Type B pancreatic cell (in vitro differentiated cells): ENCODE data around the gene NTMT1. TPM values are rescaled to one million over a fixed set of nuclear protein-coding genes. Genes with fewer than 3 reads are reported as not detected.
"Not testable (repeated sequence)": the region's sequence is repeated elsewhere in the genome, so short reads cannot be mapped to it uniquely, and the experiment has no call there.

Experiments used
- DNase-seq: peaks from one replicate; pipeline ENCODE4 v3.0.0; 2021; ENCODE audit warnings: mixed read lengths; ENCODE audit not compliant: unreplicated experiment; ENCODE audit errors: extremely low spot score
- H3K27ac Mint-ChIP-seq: 2 replicates; pipeline ENCODE4 v1.8.0; 2021; ENCODE audit warnings: mild to moderate bottlenecking, mixed read lengths
- H3K27me3 Mint-ChIP-seq: 2 replicates; pipeline ENCODE4 v1.8.0; 2021; ENCODE audit warnings: mixed read lengths
- H3K36me3 Mint-ChIP-seq: 2 replicates; pipeline ENCODE4 v1.8.0; 2021; ENCODE audit warnings: mixed read lengths
- H3K4me1 Mint-ChIP-seq: one replicate; pipeline ENCODE4 v1.8.0; 2021; ENCODE audit warnings: mixed read lengths; ENCODE audit not compliant: unreplicated experiment
- H3K4me3 Mint-ChIP-seq: 2 replicates; pipeline ENCODE4 v1.8.0; 2021; ENCODE audit warnings: mild to moderate bottlenecking, mixed read lengths
- H3K9me3 Mint-ChIP-seq: 2 replicates; pipeline ENCODE4 v1.8.0; 2021; ENCODE audit warnings: mixed read lengths
- CTCF ChIP-seq: fragments of 200-600 bp; sonication (generic); conservative IDR thresholded peaks from 2 replicates; pipeline ENCODE4 v1.5.0; 2021; ENCODE audit warnings: antibody characterized with exemption, mild to moderate bottlenecking
- total RNA-seq: library from RNA; stranded (reverse); gene quantifications from 2 replicates; pipeline ENCODE4 v1.2.1, GENCODE V29; 2021; ENCODE audit warnings: low replicate concordance

Gene NTMT1
- total RNA-seq, 1 donor from 2014 or later: 33.5 TPM

- Mint-ChIP-seq H3K36me3 (no peaks in the 10 kb centered on the region), H3K27ac (no peak overlapping the region), H3K27me3 (peaks cover 15% of the 10 kb centered on the region), H3K4me1 (peaks cover 18% of the 10 kb centered on the region), H3K4me3 (no peak overlapping the region), H3K9me3 (no peaks in the 10 kb centered on the region)
- DNase-seq: no peak
- no peak for TF ChIP-seq CTCF
Observed at GRCh38 chr9:129656795-129657390, 30.9 kb downstream of the NTMT1 start.

GRCh38 chr9:129661029-129661428 is 35.1 kb downstream of the NTMT1 start:
- H3K27ac Mint-ChIP-seq: no peak overlapping the region
- no peaks in the 10 kb centered on the region for H3K9me3 Mint-ChIP-seq
- TF ChIP-seq CTCF: no peak
- no peak for DNase-seq
- peaks cover 6% of the 10 kb centered on the region for H3K4me1 Mint-ChIP-seq
- H3K36me3 Mint-ChIP-seq: no peaks in the 10 kb centered on the region
- H3K27me3 Mint-ChIP-seq: peaks cover 29% of the 10 kb centered on the region
- H3K4me3 Mint-ChIP-seq: no peak overlapping the region

GRCh38 chr9:129662239-129662638 is 36.3 kb downstream of the NTMT1 start:
- H3K4me1 Mint-ChIP-seq, H3K4me3 Mint-ChIP-seq: not testable (repeated sequence)

GRCh38 chr9:129664746-129665388 is 38.9 kb downstream of the NTMT1 start:
- Mint-ChIP-seq H3K27ac (no peak overlapping the region), H3K4me1 (peaks cover 9% of the 10 kb centered on the region), H3K4me3 (peak overlapping the region; percentile 82), H3K36me3 (peaks cover 1% of the 10 kb centered on the region), H3K9me3 (no peaks in the 10 kb centered on the region), H3K27me3 (peaks cover 33% of the 10 kb centered on the region)
- no peak for DNase-seq
- TF ChIP-seq CTCF: no peak

More at GRCh38 chr9:129662239-129662638, 36.3 kb downstream of the NTMT1 start:
- not testable (repeated sequence) for H3K9me3 Mint-ChIP-seq, H3K36me3 Mint-ChIP-seq, DNase-seq, H3K27ac Mint-ChIP-seq
- peaks cover 27% of the 10 kb centered on the region for H3K27me3 Mint-ChIP-seq

GRCh38 chr9:129665389-129665775 is 39.4 kb downstream of the NTMT1 start, which contains the start of gene PRRX2:
PRRX2 (plus strand) TSS chr9:129665647; CDS start chr9:129665868, 221 bp downstream.
- peak within 1 kb of the TSS; percentile 82 for H3K4me3 Mint-ChIP-seq
- H3K27ac Mint-ChIP-seq: no peak within 1 kb of the TSS
- peaks cover 11% of the 10 kb centered on the region for H3K4me1 Mint-ChIP-seq
- no peak for DNase-seq
- no peaks in the 10 kb centered on the region for H3K9me3 Mint-ChIP-seq
- TF ChIP-seq CTCF: no peak
- H3K36me3 Mint-ChIP-seq: peaks cover 4% of the 10 kb centered on the region
- peaks cover 35% of the 10 kb centered on the region for H3K27me3 Mint-ChIP-seq

GRCh38 chr9:129665814-129666520 is 40.0 kb downstream of the NTMT1 start:
- DNase-seq: no peak
- Mint-ChIP-seq H3K27ac (no peak overlapping the region), H3K9me3 (no peaks in the 10 kb centered on the region), H3K27me3 (peaks cover 32% of the 10 kb centered on the region), H3K4me1 (peaks cover 11% of the 10 kb centered on the region), H3K4me3 (peak overlapping the region; percentile 65), H3K36me3 (peaks cover 4% of the 10 kb centered on the region)
- TF ChIP-seq CTCF: no peak
